Osteoblast (primary cell): ENCODE measurements around the gene NRM. TPM values are rescaled to one million over a fixed set of nuclear protein-coding genes. Genes with fewer than 3 reads are reported as not detected.

Experiments
- DNase-seq: peaks from one replicate; pipeline ENCODE4 v3.0.0; 2011; ENCODE audit warnings: low spot score, mixed read lengths; ENCODE audit not compliant: insufficient read length; ENCODE audit errors: missing footprints
- H2AFZ ChIP-seq: 2 replicates; pipeline ENCODE4 v1.6.0; 2011; ENCODE audit warnings: mild to moderate bottlenecking, low read length
- H3K27ac ChIP-seq: 2 replicates; pipeline ENCODE4 v1.5.1; 2011; ENCODE audit warnings: mild to moderate bottlenecking, low read depth, low read length, moderate library complexity
- H3K27me3 ChIP-seq: 2 replicates; pipeline ENCODE4 v1.6.0; 2012; ENCODE audit warnings: mild to moderate bottlenecking, control low read depth, inconsistent platforms, low read length, moderate library complexity; ENCODE audit not compliant: insufficient read depth
- H3K36me3 ChIP-seq: 2 replicates; pipeline ENCODE4 v1.5.1; 2011; ENCODE audit warnings: mild to moderate bottlenecking, low read length, control low read depth, moderate library complexity; ENCODE audit not compliant: insufficient read depth
- H3K4me1 ChIP-seq: 2 replicates; pipeline ENCODE4 v1.5.1; 2011; ENCODE audit warnings: mild to moderate bottlenecking, low read length, control low read depth, moderate library complexity; ENCODE audit not compliant: insufficient read depth
- H3K4me2 ChIP-seq: 2 replicates; pipeline ENCODE4 v1.6.0; 2011; ENCODE audit warnings: mild to moderate bottlenecking, low read length; ENCODE audit not compliant: insufficient read depth
- H3K4me3 ChIP-seq: fragments of 200-600 bp; sonication (generic); 3 replicates; pipeline ENCODE4 v1.5.1; 2012; ENCODE audit warnings: mild to moderate bottlenecking, low read length, inconsistent platforms; ENCODE audit not compliant: insufficient read depth
- H3K79me2 ChIP-seq: 2 replicates; pipeline ENCODE4 v1.6.0; 2012; ENCODE audit warnings: mild to moderate bottlenecking, low read length, control low read depth, inconsistent platforms; ENCODE audit not compliant: insufficient read depth
- H3K9me3 ChIP-seq: 2 replicates; pipeline ENCODE4 v1.5.1; 2011; ENCODE audit warnings: low read depth, low read length, control low read depth
- H4K20me1 ChIP-seq: 2 replicates; pipeline ENCODE4 v1.6.0; 2012; ENCODE audit warnings: mild to moderate bottlenecking, low read length, control low read depth; ENCODE audit not compliant: insufficient read depth
- CTCF ChIP-seq: IDR thresholded peaks from 2 replicates; pipeline ENCODE4 v1.5.1; 2011; ENCODE audit warnings: mild to moderate bottlenecking, low read depth, low read length, moderate library complexity; ENCODE audit errors: extremely low read depth
- total RNA-seq: library from RNA; depleted of rRNA; stranded (reverse); fragments of >200 nt; gene quantifications from 2 replicates; pipeline ENCODE4 v1.2.3, GENCODE V29; 2012

Gene NRM
- total RNA-seq, 1 donor: 3.3 TPM

- Histone ChIP-seq H3K4me2 (no peak overlapping the region), H3K36me3 (peaks cover 52% of the 10 kb centered on the region), H3K4me1 (peaks cover 13% of the 10 kb centered on the region), H3K4me3 (no peak overlapping the region), H3K27me3 (no peaks in the 10 kb centered on the region), H2AFZ (no peak overlapping the region), H3K79me2 (peaks cover 18% of the 10 kb centered on the region), H4K20me1 (no peaks in the 10 kb centered on the region), H3K27ac (no peak overlapping the region), H3K9me3 (no peaks in the 10 kb centered on the region)
- no peak for DNase-seq
- TF ChIP-seq CTCF: no peak
Measured at GRCh38 chr6:30714263-30714662, 23.5 kb upstream of the NRM start.

GRCh38 chr6:30712441-30712945 is 21.7 kb upstream of the NRM start:
- Histone ChIP-seq H3K79me2 (peaks cover 11% of the 10 kb centered on the region), H3K4me1 (peaks cover 3% of the 10 kb centered on the region), H3K27me3 (no peaks in the 10 kb centered on the region), H3K4me2 (no peak overlapping the region), H3K27ac (no peak overlapping the region), H2AFZ (no peak overlapping the region), H3K9me3 (no peaks in the 10 kb centered on the region), H3K36me3 (peaks cover 62% of the 10 kb centered on the region), H3K4me3 (no peak overlapping the region), H4K20me1 (no peaks in the 10 kb centered on the region)
- TF ChIP-seq CTCF: no peak
- DNase-seq: no peak

GRCh38 chr6:30711758-30712380 is 21.1 kb upstream of the NRM start:
- H3K4me3 ChIP-seq: no peak overlapping the region
- H4K20me1 ChIP-seq: no peaks in the 10 kb centered on the region
- H3K4me2 ChIP-seq: no peak overlapping the region
- DNase-seq: no peak
- H3K27ac ChIP-seq: no peak overlapping the region
- H3K9me3 ChIP-seq: no peaks in the 10 kb centered on the region
- H3K4me1 ChIP-seq: peaks cover 3% of the 10 kb centered on the region
- H3K36me3 ChIP-seq: peaks cover 67% of the 10 kb centered on the region
- no peak for TF ChIP-seq CTCF
- peaks cover 10% of the 10 kb centered on the region for H3K79me2 ChIP-seq
- no peak overlapping the region for H2AFZ ChIP-seq
- no peaks in the 10 kb centered on the region for H3K27me3 ChIP-seq

- Histone ChIP-seq H2AFZ (no peak overlapping the region), H3K4me2 (no peak overlapping the region), H3K9me3 (no peaks in the 10 kb centered on the region), H3K4me3 (no peak overlapping the region), H3K27ac (no peak overlapping the region), H3K36me3 (peaks cover 77% of the 10 kb centered on the region), H3K27me3 (no peaks in the 10 kb centered on the region), H3K4me1 (no peaks in the 10 kb centered on the region), H3K79me2 (no peaks in the 10 kb centered on the region), H4K20me1 (no peaks in the 10 kb centered on the region)
- TF ChIP-seq CTCF: no peak
- no peak for DNase-seq
Measured at GRCh38 chr6:30709101-30709868, 18.5 kb upstream of the NRM start.
